ENCODE measurements around the gene CHCHD6. TPM values are rescaled to one million over a fixed set of nuclear protein-coding genes. Genes with fewer than 3 reads are reported as not detected.
A peak's percentile ranks its signal among the peaks of the same experiment; 100 is the strongest.

The CHCHD6 gene, protein sequence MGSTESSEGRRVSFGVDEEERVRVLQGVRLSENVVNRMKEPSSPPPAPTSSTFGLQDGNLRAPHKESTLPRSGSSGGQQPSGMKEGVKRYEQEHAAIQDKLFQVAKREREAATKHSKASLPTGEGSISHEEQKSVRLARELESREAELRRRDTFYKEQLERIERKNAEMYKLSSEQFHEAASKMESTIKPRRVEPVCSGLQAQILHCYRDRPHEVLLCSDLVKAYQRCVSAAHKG
- 10 to 100 TPM in 1 of 2 donors, 1 to 10 TPM in 1; 7.0 to 11.9 TPM for polyA plus RNA-seq

GRCh38 chr3:126703512-126704493 lies at the start of gene CHCHD6:
CHCHD6 (plus strand) TSS chr3:126704240; CDS start chr3:126704313, 73 bp downstream.
- no peaks in the 10 kb centered on the region for H3K9me3 ChIP-seq (ENCODE audit: control insufficient read depth in 2 of 2, insufficient read depth in 1 of 2, low read depth in 1 of 2, low read length in 1 of 2)
- H3K27ac ChIP-seq (ENCODE audit: low read depth in 2 of 2, low read length in 1 of 2): no peak within 1 kb of the TSS
- WGBS, 2 donors: 4% methylated on average over 63 to 69 of the region's 69 CpGs
- H3K4me1 ChIP-seq (ENCODE audit: control insufficient read depth in 2 of 2, insufficient read depth in 2 of 2, low read length in 1 of 2): peaks cover 2 to 3% of the 10 kb centered on the region in 2 donors
- H3K36me3 ChIP-seq (ENCODE audit: control insufficient read depth in 2 of 2, insufficient read depth in 2 of 2, low read length in 1 of 2): no peaks in the 10 kb centered on the region
- no peaks in the 10 kb centered on the region for H3K27me3 ChIP-seq (ENCODE audit: control insufficient read depth in 1 of 2, insufficient read depth in 2 of 2, low read length in 2 of 2)
- H3K4me3 ChIP-seq (ENCODE audit: low read depth in 1 of 2, low read length in 2 of 2): peak within 1 kb of the TSS; percentile 73 to 96

DNA sequence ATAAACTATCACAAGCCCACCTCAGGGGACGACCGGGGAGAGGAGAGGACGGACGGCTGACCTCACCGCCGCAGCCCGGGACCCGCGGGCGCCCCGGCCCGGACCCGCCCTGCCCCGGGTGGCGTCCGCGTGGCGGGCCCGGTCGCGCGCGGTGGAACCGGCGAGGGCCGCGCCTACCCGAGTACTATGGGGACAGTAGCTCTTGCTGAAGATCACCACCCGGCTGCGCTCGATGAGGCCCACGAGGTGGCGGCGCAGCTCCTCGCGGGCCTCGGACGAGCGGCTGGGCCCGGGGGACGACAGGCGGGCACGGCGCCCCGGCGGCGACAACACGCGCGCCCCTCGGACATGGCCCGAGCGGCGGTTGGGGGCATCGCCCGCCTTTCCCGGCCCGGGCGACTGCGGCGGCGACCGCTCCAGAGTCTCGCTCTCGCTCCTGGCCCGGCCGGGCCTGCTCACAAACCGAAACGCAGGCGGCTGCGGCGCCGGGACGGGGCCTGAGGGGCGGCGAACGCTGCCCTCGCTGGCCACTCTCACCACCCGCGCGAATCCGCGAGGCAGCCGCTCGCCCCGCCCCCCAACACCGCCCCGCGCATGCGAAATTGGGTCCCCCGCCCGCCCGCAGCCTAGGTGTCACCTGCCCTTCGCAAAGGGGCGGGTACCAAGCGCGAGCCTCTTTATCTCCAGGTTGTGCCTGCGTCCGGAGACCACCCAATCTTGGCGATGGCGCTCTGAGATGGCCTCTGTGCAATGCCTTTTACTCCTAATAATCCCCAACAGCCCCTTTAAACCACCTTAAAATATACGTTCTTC lies 49.3 kb upstream of the CHCHD6 start, which contains the start of gene TXNRD3:
Gene TXNRD3, minus strand, starts transcription at position 554 of the 813 bp plus-strand sequence.
- H3K27me3 ChIP-seq (ENCODE audit: control insufficient read depth in 1 of 2, insufficient read depth in 2 of 2, low read length in 2 of 2): no peaks in the 10 kb centered on the region
- no peaks in the 10 kb centered on the region for H3K9me3 ChIP-seq (ENCODE audit: control insufficient read depth in 2 of 2, insufficient read depth in 1 of 2, low read depth in 1 of 2, low read length in 1 of 2)
- peak within 1 kb of the TSS; percentile 76 to 79 for H3K27ac ChIP-seq (ENCODE audit: low read depth in 2 of 2, low read length in 1 of 2)
- H3K4me1 ChIP-seq (ENCODE audit: control insufficient read depth in 2 of 2, insufficient read depth in 2 of 2, low read length in 1 of 2): no peaks in the 10 kb centered on the region
- H3K4me3 ChIP-seq (ENCODE audit: low read depth in 1 of 2, low read length in 2 of 2): peak within 1 kb of the TSS; percentile 79 to 87
- no peaks in the 10 kb centered on the region for H3K36me3 ChIP-seq (ENCODE audit: control insufficient read depth in 2 of 2, insufficient read depth in 2 of 2, low read length in 1 of 2)
- 0 to 1% methylated on average over 68 to 102 of the region's 102 CpGs for WGBS, 2 donors

DNA sequence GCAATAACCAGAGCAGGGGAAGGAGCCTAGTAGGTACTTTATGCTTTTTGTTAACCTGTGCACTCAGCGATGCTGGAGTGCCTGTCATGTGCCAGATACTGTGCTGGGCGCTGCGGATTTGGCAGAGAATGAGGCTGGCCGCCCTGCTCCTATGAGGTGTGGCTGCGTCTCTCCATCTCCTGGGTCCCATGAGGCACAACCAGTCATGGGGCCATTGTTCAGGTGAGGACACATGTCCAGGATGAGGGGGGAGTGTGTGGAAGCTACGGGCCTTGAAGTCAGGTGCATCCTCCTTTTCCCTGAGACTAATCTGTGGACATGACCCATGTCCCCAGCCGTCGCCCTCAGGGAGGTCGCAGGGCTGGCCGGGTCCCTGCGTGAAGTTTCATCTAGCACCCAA lies 48.2 kb upstream of the CHCHD6 start:
- H3K36me3 ChIP-seq (ENCODE audit: control insufficient read depth in 2 of 2, insufficient read depth in 2 of 2, low read length in 1 of 2): no peaks in the 10 kb centered on the region
- H3K4me1 ChIP-seq (ENCODE audit: control insufficient read depth in 2 of 2, insufficient read depth in 2 of 2, low read length in 1 of 2): no peaks in the 10 kb centered on the region
- no peaks in the 10 kb centered on the region for H3K9me3 ChIP-seq (ENCODE audit: control insufficient read depth in 2 of 2, insufficient read depth in 1 of 2, low read depth in 1 of 2, low read length in 1 of 2)
- WGBS, 2 donors: 89 to 94% methylated on average over 11 of the region's 11 CpGs
- no peak overlapping the region for H3K27ac ChIP-seq (ENCODE audit: low read depth in 2 of 2, low read length in 1 of 2)
- H3K4me3 ChIP-seq (ENCODE audit: low read depth in 1 of 2, low read length in 2 of 2): no peak overlapping the region
- no peaks in the 10 kb centered on the region for H3K27me3 ChIP-seq (ENCODE audit: control insufficient read depth in 1 of 2, insufficient read depth in 2 of 2, low read length in 2 of 2)

DNA sequence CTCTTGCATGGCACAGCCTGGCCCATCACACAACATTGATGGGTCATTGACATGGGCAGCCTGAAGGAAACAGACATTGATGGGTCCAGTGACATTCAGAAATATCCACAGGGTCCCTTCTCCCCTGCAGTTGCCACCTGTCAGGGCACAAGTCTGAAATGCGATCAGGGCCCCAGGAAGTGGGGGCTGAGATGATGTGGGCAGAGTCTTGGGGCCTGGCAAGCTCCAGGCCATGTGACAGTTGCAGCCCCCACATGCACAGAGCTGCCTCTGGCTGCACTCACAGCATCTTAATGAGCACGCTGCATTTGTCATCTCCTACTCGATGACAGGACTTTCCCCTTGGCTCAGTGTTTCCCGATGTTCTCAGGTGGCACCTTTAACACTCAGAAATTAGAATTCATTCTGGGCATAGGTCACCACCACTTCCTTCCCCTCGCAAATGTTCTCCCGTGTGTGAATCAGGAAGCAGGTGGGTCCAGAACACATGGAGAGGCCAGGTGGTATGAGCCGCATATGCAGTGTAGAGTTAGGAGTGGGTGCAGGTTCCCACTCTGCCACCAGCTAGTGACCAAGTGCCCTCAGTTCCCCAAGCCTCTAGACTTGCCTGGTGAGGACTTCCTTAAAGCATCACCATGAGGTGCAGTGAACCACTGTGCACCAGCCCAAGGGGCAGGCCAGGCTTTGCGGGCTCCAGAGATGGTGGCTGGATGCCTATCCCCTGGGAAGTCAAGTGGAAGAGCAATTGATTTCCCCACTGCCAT lies 47.5 kb upstream of the CHCHD6 start:
- no peak overlapping the region for H3K4me3 ChIP-seq (ENCODE audit: low read depth in 1 of 2, low read length in 2 of 2)
- H3K27ac ChIP-seq (ENCODE audit: low read depth in 2 of 2, low read length in 1 of 2): no peak overlapping the region
- no peaks in the 10 kb centered on the region for H3K36me3 ChIP-seq (ENCODE audit: control insufficient read depth in 2 of 2, insufficient read depth in 2 of 2, low read length in 1 of 2)
- H3K4me1 ChIP-seq (ENCODE audit: control insufficient read depth in 2 of 2, insufficient read depth in 2 of 2, low read length in 1 of 2): no peaks in the 10 kb centered on the region
- H3K27me3 ChIP-seq (ENCODE audit: control insufficient read depth in 1 of 2, insufficient read depth in 2 of 2, low read length in 2 of 2): peaks cover 0 to 2% of the 10 kb centered on the region in 2 donors
- no peaks in the 10 kb centered on the region for H3K9me3 ChIP-seq (ENCODE audit: control insufficient read depth in 2 of 2, insufficient read depth in 1 of 2, low read depth in 1 of 2, low read length in 1 of 2)
- WGBS, 2 donors: 71 to 80% methylated on average over 8 of the region's 8 CpGs

DNA sequence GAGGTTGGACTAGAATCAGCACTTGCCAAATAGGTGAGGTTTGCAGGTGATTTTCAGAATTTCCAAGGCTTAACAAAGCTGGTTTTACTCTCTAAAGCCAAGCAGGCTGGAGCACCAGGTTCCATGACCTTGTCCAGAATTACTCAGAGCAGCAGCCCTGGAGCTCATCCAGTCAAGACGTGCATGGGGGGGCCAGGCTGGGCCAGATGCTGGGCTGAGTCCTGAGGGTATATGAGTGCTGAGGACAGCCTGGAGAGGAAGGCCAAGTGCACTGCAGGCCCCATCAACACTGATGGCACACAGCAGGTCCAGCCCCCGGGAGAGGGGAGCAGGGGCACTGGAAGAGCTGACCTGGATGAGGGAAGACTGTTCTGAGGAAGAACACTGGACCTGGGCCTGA lies 46.1 kb upstream of the CHCHD6 start:
- H3K9me3 ChIP-seq (ENCODE audit: control insufficient read depth in 2 of 2, insufficient read depth in 1 of 2, low read depth in 1 of 2, low read length in 1 of 2): no peaks in the 10 kb centered on the region
- no peaks in the 10 kb centered on the region for H3K36me3 ChIP-seq (ENCODE audit: control insufficient read depth in 2 of 2, insufficient read depth in 2 of 2, low read length in 1 of 2)
- peaks cover 0 to 2% of the 10 kb centered on the region in 2 donors for H3K27me3 ChIP-seq (ENCODE audit: control insufficient read depth in 1 of 2, insufficient read depth in 2 of 2, low read length in 2 of 2)
- H3K27ac ChIP-seq (ENCODE audit: low read depth in 2 of 2, low read length in 1 of 2): no peak overlapping the region
- H3K4me1 ChIP-seq (ENCODE audit: control insufficient read depth in 2 of 2, insufficient read depth in 2 of 2, low read length in 1 of 2): no peaks in the 10 kb centered on the region
- WGBS, 2 donors: 71 to 92% methylated on average over 2 of the region's 2 CpGs
- no peak overlapping the region for H3K4me3 ChIP-seq (ENCODE audit: low read depth in 1 of 2, low read length in 2 of 2)

DNA sequence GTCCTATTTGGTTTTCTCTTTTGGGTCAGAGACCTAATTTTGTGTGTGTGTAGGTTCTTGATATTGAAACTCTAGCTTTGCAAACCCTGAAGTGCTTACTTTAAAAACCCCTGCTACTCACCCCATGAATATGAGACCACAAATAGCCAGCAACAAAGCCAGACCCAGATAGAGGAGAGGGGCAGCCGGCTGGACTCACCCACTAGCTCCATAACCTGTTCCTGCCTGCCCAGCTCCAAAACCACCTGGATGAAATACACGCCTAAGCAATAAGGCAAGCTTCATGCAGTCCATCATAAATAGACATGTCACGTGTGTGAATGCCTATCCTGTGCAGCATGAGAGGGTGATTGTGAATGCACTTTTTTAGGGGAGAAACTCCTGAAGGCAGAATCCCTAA lies 45.5 kb upstream of the CHCHD6 start:
- Histone ChIP-seq H3K9me3 (ENCODE audit: control insufficient read depth in 2 of 2, insufficient read depth in 1 of 2, low read depth in 1 of 2, low read length in 1 of 2) (no peaks in the 10 kb centered on the region), H3K4me1 (ENCODE audit: control insufficient read depth in 2 of 2, insufficient read depth in 2 of 2, low read length in 1 of 2) (no peaks in the 10 kb centered on the region), H3K36me3 (ENCODE audit: control insufficient read depth in 2 of 2, insufficient read depth in 2 of 2, low read length in 1 of 2) (no peaks in the 10 kb centered on the region), H3K27me3 (ENCODE audit: control insufficient read depth in 1 of 2, insufficient read depth in 2 of 2, low read length in 2 of 2) (peaks cover 0 to 2% of the 10 kb centered on the region in 2 donors), H3K4me3 (ENCODE audit: low read depth in 1 of 2, low read length in 2 of 2) (no peak overlapping the region), H3K27ac (ENCODE audit: low read depth in 2 of 2, low read length in 1 of 2) (no peak overlapping the region)
- WGBS, 2 donors: 86 to 89% methylated on average over 3 of the region's 3 CpGs

DNA sequence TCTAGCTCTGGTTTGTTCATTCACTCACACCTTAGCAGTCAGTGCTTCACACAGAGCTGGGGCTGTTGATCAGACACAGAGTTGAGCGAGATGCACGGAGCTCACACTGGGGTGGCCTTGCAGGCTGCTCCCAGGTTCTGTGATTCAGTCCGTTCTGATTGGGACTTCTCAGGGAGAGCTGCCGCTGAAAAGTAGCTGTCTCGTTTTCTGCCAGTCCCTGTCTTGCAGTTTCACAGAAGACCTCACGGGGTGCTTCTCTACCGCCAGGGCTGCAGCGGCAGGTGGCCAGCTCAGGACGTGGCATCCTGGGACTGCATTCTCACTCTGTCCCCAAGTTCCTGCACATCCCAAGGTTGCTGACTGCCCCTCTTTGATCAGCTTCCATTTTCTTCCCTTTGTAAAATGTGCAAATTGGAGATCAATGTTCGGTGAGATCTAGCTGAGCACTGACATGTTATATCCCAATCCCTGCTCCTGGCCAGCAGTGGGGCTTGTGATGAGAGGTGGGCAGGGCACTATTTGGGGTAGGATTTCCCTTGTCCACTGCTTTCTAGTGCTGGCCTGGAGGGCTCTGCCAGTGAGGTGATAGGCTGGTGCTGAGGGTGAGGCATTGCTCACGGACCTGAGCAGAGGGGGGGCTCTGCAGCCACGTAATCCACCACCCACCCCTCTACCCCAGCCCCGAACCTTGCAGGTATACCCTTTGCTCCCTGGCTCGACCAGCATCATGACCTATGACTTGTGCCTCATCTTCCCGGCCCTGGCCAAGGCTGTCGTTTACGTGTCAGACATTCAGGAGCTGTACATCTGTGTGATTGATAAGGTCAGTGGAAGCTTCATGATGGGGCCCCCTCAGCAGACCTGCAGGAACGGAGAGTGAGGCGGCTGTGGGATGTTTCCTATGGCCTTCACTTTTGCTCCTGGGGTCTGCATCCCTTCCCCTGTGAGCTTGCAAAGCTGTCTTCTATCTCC lies 43.8 kb upstream of the CHCHD6 start:
- Histone ChIP-seq H3K27me3 (ENCODE audit: control insufficient read depth in 1 of 2, insufficient read depth in 2 of 2, low read length in 2 of 2) (peaks cover 0 to 2% of the 10 kb centered on the region in 2 donors), H3K36me3 (ENCODE audit: control insufficient read depth in 2 of 2, insufficient read depth in 2 of 2, low read length in 1 of 2) (no peaks in the 10 kb centered on the region), H3K9me3 (ENCODE audit: control insufficient read depth in 2 of 2, insufficient read depth in 1 of 2, low read depth in 1 of 2, low read length in 1 of 2) (no peaks in the 10 kb centered on the region), H3K27ac (ENCODE audit: low read depth in 2 of 2, low read length in 1 of 2) (no peak overlapping the region), H3K4me1 (ENCODE audit: control insufficient read depth in 2 of 2, insufficient read depth in 2 of 2, low read length in 1 of 2) (no peaks in the 10 kb centered on the region), H3K4me3 (ENCODE audit: low read depth in 1 of 2, low read length in 2 of 2) (no peak overlapping the region)
- WGBS, 2 donors: 46 to 48% methylated on average over 19 of the region's 19 CpGs
